ENCODE measurements around the gene LDLRAD4.

DNA sequence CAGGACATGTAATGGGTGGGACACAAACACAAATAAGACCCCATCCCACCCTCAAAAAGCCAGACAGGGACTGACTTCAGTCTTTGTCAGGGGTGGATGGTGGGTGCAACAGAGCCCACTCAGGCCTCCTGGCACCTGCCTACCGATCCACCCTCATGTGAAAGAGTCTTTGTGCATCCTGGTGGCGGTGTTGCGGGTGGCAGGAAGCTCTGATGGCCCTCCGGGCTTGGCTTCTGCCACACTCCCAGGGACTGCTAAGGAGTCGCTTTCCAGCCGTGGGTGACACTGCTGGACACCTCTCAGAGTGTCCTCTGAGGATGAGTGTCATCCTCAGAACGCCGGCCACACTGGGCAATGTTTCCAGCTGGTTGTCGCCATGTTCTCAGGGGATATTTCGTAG lies 92.6 kb downstream of the LDLRAD4 start:
- TF ChIP-seq POLR2AphosphoS5 (IDR thresholded peaks at IDR 0.05; ENCODE audit: low read depth) (no peak), STAT1 (IDR thresholded peaks at IDR 0.05; ENCODE audit: unreplicated experiment) (no peak), CREB1 (CRISPR knock-in tag; IDR thresholded peaks at IDR 0.05; ENCODE audit: low read depth) (no peak), EZH2 (IDR thresholded peaks at IDR 0.05; ENCODE audit: low read depth, unreplicated experiment) (no peak), JUNB (IDR thresholded peaks at IDR 0.05; ENCODE audit: unreplicated experiment) (no peak)
- TF ChIP-seq, protein P1, sequence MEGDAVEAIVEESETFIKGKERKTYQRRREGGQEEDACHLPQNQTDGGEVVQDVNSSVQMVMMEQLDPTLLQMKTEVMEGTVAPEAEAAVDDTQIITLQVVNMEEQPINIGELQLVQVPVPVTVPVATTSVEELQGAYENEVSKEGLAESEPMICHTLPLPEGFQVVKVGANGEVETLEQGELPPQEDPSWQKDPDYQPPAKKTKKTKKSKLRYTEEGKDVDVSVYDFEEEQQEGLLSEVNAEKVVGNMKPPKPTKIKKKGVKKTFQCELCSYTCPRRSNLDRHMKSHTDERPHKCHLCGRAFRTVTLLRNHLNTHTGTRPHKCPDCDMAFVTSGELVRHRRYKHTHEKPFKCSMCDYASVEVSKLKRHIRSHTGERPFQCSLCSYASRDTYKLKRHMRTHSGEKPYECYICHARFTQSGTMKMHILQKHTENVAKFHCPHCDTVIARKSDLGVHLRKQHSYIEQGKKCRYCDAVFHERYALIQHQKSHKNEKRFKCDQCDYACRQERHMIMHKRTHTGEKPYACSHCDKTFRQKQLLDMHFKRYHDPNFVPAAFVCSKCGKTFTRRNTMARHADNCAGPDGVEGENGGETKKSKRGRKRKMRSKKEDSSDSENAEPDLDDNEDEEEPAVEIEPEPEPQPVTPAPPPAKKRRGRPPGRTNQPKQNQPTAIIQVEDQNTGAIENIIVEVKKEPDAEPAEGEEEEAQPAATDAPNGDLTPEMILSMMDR (conservative IDR thresholded peaks at IDR 0.05; ENCODE audit: low read depth in 2 of 2): no peak
- TF ChIP-seq, protein P2, sequence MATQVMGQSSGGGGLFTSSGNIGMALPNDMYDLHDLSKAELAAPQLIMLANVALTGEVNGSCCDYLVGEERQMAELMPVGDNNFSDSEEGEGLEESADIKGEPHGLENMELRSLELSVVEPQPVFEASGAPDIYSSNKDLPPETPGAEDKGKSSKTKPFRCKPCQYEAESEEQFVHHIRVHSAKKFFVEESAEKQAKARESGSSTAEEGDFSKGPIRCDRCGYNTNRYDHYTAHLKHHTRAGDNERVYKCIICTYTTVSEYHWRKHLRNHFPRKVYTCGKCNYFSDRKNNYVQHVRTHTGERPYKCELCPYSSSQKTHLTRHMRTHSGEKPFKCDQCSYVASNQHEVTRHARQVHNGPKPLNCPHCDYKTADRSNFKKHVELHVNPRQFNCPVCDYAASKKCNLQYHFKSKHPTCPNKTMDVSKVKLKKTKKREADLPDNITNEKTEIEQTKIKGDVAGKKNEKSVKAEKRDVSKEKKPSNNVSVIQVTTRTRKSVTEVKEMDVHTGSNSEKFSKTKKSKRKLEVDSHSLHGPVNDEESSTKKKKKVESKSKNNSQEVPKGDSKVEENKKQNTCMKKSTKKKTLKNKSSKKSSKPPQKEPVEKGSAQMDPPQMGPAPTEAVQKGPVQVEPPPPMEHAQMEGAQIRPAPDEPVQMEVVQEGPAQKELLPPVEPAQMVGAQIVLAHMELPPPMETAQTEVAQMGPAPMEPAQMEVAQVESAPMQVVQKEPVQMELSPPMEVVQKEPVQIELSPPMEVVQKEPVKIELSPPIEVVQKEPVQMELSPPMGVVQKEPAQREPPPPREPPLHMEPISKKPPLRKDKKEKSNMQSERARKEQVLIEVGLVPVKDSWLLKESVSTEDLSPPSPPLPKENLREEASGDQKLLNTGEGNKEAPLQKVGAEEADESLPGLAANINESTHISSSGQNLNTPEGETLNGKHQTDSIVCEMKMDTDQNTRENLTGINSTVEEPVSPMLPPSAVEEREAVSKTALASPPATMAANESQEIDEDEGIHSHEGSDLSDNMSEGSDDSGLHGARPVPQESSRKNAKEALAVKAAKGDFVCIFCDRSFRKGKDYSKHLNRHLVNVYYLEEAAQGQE (IDR thresholded peaks at IDR 0.05; ENCODE audit: unreplicated experiment): no peak
- TF ChIP-seq, protein P3, sequence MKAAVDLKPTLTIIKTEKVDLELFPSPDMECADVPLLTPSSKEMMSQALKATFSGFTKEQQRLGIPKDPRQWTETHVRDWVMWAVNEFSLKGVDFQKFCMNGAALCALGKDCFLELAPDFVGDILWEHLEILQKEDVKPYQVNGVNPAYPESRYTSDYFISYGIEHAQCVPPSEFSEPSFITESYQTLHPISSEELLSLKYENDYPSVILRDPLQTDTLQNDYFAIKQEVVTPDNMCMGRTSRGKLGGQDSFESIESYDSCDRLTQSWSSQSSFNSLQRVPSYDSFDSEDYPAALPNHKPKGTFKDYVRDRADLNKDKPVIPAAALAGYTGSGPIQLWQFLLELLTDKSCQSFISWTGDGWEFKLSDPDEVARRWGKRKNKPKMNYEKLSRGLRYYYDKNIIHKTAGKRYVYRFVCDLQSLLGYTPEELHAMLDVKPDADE (IDR thresholded peaks at IDR 0.05): no peak
- TF ChIP-seq, protein P4, sequence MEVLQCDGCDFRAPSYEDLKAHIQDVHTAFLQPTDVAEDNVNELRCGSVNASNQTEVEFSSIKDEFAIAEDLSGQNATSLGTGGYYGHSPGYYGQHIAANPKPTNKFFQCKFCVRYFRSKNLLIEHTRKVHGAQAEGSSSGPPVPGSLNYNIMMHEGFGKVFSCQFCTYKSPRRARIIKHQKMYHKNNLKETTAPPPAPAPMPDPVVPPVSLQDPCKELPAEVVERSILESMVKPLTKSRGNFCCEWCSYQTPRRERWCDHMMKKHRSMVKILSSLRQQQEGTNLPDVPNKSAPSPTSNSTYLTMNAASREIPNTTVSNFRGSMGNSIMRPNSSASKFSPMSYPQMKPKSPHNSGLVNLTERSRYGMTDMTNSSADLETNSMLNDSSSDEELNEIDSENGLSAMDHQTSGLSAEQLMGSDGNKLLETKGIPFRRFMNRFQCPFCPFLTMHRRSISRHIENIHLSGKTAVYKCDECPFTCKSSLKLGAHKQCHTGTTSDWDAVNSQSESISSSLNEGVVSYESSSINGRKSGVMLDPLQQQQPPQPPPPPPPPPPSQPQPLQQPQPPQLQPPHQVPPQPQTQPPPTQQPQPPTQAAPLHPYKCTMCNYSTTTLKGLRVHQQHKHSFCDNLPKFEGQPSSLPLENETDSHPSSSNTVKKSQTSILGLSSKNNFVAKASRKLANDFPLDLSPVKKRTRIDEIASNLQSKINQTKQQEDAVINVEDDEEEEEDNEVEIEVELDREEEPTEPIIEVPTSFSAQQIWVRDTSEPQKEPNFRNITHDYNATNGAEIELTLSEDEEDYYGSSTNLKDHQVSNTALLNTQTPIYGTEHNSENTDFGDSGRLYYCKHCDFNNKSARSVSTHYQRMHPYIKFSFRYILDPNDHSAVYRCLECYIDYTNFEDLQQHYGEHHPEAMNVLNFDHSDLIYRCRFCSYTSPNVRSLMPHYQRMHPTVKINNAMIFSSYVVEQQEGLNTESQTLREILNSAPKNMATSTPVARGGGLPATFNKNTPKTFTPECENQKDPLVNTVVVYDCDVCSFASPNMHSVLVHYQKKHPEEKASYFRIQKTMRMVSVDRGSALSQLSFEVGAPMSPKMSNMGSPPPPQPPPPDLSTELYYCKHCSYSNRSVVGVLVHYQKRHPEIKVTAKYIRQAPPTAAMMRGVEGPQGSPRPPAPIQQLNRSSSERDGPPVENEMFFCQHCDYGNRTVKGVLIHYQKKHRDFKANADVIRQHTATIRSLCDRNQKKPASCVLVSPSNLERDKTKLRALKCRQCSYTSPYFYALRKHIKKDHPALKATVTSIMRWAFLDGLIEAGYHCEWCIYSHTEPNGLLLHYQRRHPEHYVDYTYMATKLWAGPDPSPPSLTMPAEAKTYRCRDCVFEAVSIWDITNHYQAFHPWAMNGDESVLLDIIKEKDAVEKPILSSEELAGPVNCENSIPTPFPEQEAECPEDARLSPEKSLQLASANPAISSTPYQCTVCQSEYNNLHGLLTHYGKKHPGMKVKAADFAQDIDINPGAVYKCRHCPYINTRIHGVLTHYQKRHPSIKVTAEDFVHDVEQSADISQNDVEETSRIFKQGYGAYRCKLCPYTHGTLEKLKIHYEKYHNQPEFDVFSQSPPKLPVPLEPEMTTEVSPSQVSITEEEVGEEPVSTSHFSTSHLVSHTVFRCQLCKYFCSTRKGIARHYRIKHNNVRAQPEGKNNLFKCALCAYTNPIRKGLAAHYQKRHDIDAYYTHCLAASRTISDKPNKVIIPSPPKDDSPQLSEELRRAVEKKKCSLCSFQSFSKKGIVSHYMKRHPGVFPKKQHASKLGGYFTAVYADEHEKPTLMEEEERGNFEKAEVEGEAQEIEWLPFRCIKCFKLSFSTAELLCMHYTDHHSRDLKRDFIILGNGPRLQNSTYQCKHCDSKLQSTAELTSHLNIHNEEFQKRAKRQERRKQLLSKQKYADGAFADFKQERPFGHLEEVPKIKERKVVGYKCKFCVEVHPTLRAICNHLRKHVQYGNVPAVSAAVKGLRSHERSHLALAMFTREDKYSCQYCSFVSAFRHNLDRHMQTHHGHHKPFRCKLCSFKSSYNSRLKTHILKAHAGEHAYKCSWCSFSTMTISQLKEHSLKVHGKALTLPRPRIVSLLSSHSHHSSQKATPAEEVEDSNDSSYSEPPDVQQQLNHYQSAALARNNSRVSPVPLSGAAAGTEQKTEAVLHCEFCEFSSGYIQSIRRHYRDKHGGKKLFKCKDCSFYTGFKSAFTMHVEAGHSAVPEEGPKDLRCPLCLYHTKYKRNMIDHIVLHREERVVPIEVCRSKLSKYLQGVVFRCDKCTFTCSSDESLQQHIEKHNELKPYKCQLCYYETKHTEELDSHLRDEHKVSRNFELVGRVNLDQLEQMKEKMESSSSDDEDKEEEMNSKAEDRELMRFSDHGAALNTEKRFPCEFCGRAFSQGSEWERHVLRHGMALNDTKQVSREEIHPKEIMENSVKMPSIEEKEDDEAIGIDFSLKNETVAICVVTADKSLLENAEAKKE (CRISPR knock-in tag; IDR thresholded peaks at IDR 0.05): no peak

Data from GM23338 (cell line).